Tibial nerve (tissue), 4 donors: ENCODE results near the gene MPHOSPH6. TPM values are rescaled to one million over a fixed set of nuclear protein-coding genes. Genes with fewer than 3 reads are reported as not detected.
A peak's percentile ranks its signal among the peaks of the same experiment; 100 is the strongest.

Source experiments
- DNase-seq, 2 donors: peaks; one replicate each; pipeline ENCODE4 v3.0.0-alpha.2; 2019; ENCODE audit warnings: low spot score in 2 of 2
- H3K27ac ChIP-seq, 4 donors: fragments of 200-600 bp; sonication (generic) in 3 of 4; one replicate each; pipeline ENCODE4 v1.5.1; 2017 to 2019; ENCODE audit warnings: mild to moderate bottlenecking in 1 of 4
- H3K27me3 ChIP-seq, 2 donors: fragments of 200-600 bp; sonication (generic) in 1 of 2; one replicate each; pipeline versions ENCODE4 v1.5.1 to v1.6.0; 2017 to 2019
- H3K36me3 ChIP-seq, 3 donors: fragments of 200-600 bp; sonication (generic); one replicate each; pipeline ENCODE4 v1.5.1; 2018 to 2019
- H3K4me1 ChIP-seq, 4 donors: fragments of 200-600 bp; sonication (generic) in 3 of 4; one replicate each; pipeline ENCODE4 v1.5.1; 2017 to 2019
- H3K4me3 ChIP-seq, 4 donors: fragments of 200-600 bp; sonication (generic) in 3 of 4; one replicate each; pipeline ENCODE4 v1.5.1; 2017 to 2019; ENCODE audit warnings: mild to moderate bottlenecking in 1 of 4, moderate library complexity in 1 of 4
- H3K9me3 ChIP-seq, 4 donors: fragments of 200-600 bp; sonication (generic) in 3 of 4; one replicate each; pipeline ENCODE4 v1.5.1; 2017 to 2019
- CTCF ChIP-seq, 5 experiments: fragments of 200-600 bp in 3 of 5; fragments of 450-650 bp in 2 of 5; sonication (generic) in 3 of 5; IDR thresholded peaks; one replicate each; pipeline ENCODE4 v1.5.1; 2016 to 2019; ENCODE audit warnings: antibody characterized with exemption in 5 of 5, mild to moderate bottlenecking in 3 of 5, moderate library complexity in 2 of 5
- EP300 ChIP-seq, 2 donors: sonication (generic); formaldehyde crosslinking; IDR thresholded peaks; one replicate each; pipeline ENCODE4 v1.6.1; 2017; ENCODE audit warnings: antibody characterized with exemption in 2 of 2, mild to moderate bottlenecking in 1 of 2
- POLR2A ChIP-seq, 2 donors: fragments of 450-650 bp; IDR thresholded peaks; one replicate each; pipeline ENCODE4 v1.6.1; 2017; ENCODE audit warnings: antibody characterized with exemption in 2 of 2, mild to moderate bottlenecking in 2 of 2, moderate library complexity in 2 of 2
- WGBS, 2 donors: methylation state at CpG; one replicate each; pipeline ENCODE4 v1.1.5; 2018; 5-methylcytosine and 5-hydroxymethylcytosine counted together
- total RNA-seq, 4 donors: library from RNA; depleted of rRNA; stranded (reverse); fragments of >200 nt; gene quantifications; one replicate each; pipeline ENCODE4 v1.1.0, GENCODE V29; 2016

The MPHOSPH6 gene
- total RNA-seq, 4 donors from 2014 or later = 9.4 to 48.3 (median 29.7) TPM

- WGBS, 2 donors = 58 to 62% methylated on average over 2 of the region's 2 CpGs
Observed at GRCh38 chr16:82157534-82157812, 12.6 kb downstream of the MPHOSPH6 start.

GRCh38 chr16:82156761-82157533, 13.1 kb downstream of the MPHOSPH6 start:
- WGBS, 2 donors = 80 to 90% methylated on average over 14 of the region's 14 CpGs
- TF ChIP-seq EP300 (IDR thresholded peaks at IDR 0.05) = peak in 1 of 2 donors; percentile 33
- TF ChIP-seq CTCF (IDR thresholded peaks at IDR 0.05) = no peak
- peaks cover 0 to 9% (median 4%) of the 10 kb centered on the region in 4 donors for H3K9me3 ChIP-seq
- H3K36me3 ChIP-seq = peaks cover 0 to 63% (median 0%) of the 10 kb centered on the region in 3 donors
- H3K4me3 ChIP-seq = no peak overlapping the region
- H3K27ac ChIP-seq = no peak overlapping the region
- DNase-seq = no peak
- peaks cover 0 to 6% (median 0%) of the 10 kb centered on the region in 4 donors for H3K4me1 ChIP-seq
- no peaks in the 10 kb centered on the region for H3K27me3 ChIP-seq

More at GRCh38 chr16:82157534-82157812, 12.6 kb downstream of the MPHOSPH6 start:
- Histone ChIP-seq H3K27ac (no peak overlapping the region), H3K4me3 (no peak overlapping the region), H3K27me3 (no peaks in the 10 kb centered on the region), H3K36me3 (peaks cover 0 to 68% (median 0%) of the 10 kb centered on the region in 3 donors), H3K9me3 (peaks cover 0 to 9% (median 4%) of the 10 kb centered on the region in 4 donors), H3K4me1 (peaks cover 0 to 6% (median 0%) of the 10 kb centered on the region in 4 donors)
- DNase-seq = no peak
- TF ChIP-seq EP300 (IDR thresholded peaks at IDR 0.05) (no peak), CTCF (IDR thresholded peaks at IDR 0.05) (no peak), POLR2A (IDR thresholded peaks at IDR 0.05) (no peak)

- Histone ChIP-seq H3K27me3 (no peaks in the 10 kb centered on the region), H3K9me3 (peaks cover 0 to 9% (median 4%) of the 10 kb centered on the region in 4 donors), H3K36me3 (peaks cover 0 to 40% (median 0%) of the 10 kb centered on the region in 3 donors), H3K4me1 (peaks cover 0 to 5% (median 0%) of the 10 kb centered on the region in 4 donors), H3K4me3 (no peak overlapping the region), H3K27ac (no peak overlapping the region)
- no peak for TF ChIP-seq CTCF (IDR thresholded peaks at IDR 0.05)
- TF ChIP-seq EP300 (IDR thresholded peaks at IDR 0.05) = no peak
- TF ChIP-seq POLR2A (IDR thresholded peaks at IDR 0.05) = no peak
- 84 to 87% methylated on average over 8 of the region's 8 CpGs for WGBS, 2 donors
- no peak for DNase-seq
Observed at GRCh38 chr16:82152641-82153112, 17.3 kb downstream of the MPHOSPH6 start.

- no peak for TF ChIP-seq EP300 (IDR thresholded peaks at IDR 0.05)
- no peak for TF ChIP-seq CTCF (IDR thresholded peaks at IDR 0.05)
- no peak for TF ChIP-seq POLR2A (IDR thresholded peaks at IDR 0.05)
Observed at GRCh38 chr16:82152196-82152595, 17.8 kb downstream of the MPHOSPH6 start.

GRCh38 chr16:82150549-82150948, 19.5 kb downstream of the MPHOSPH6 start:
- Histone ChIP-seq H3K4me1 (peaks cover 0 to 17% (median 6%) of the 10 kb centered on the region in 4 donors), H3K36me3 (peaks cover 0 to 48% (median 0%) of the 10 kb centered on the region in 3 donors), H3K9me3 (peaks cover 0 to 9% (median 4%) of the 10 kb centered on the region in 4 donors), H3K27me3 (no peaks in the 10 kb centered on the region), H3K4me3 (no peak overlapping the region), H3K27ac (no peak overlapping the region)
- 56 to 64% methylated on average over 1 of the region's 1 CpG for WGBS, 2 donors
- no peak for DNase-seq
- TF ChIP-seq CTCF (IDR thresholded peaks at IDR 0.05) = no peak
- TF ChIP-seq POLR2A (IDR thresholded peaks at IDR 0.05) = no peak
- no peak for TF ChIP-seq EP300 (IDR thresholded peaks at IDR 0.05)

More at GRCh38 chr16:82152196-82152595, 17.8 kb downstream of the MPHOSPH6 start:
- peaks cover 0 to 44% (median 0%) of the 10 kb centered on the region in 3 donors for H3K36me3 ChIP-seq
- peaks cover 0 to 9% (median 4%) of the 10 kb centered on the region in 4 donors for H3K9me3 ChIP-seq
- DNase-seq = no peak
- no peak overlapping the region for H3K4me3 ChIP-seq
- peaks cover 0 to 1% (median under 1%) of the 10 kb centered on the region in 4 donors for H3K4me1 ChIP-seq
- no peak overlapping the region for H3K27ac ChIP-seq
- no peaks in the 10 kb centered on the region for H3K27me3 ChIP-seq
- WGBS, 2 donors = 59 to 71% methylated on average over 2 of the region's 2 CpGs
